Psoas muscle (tissue), 8 donors: Measurements from ENCODE around the gene ITCH. TPM values are rescaled to one million over a fixed set of nuclear protein-coding genes. Genes with fewer than 3 reads are reported as not detected.
A peak's percentile ranks its signal among the peaks of the same experiment; 100 is the strongest.
"Not testable (repeated sequence)": the region's sequence is repeated elsewhere in the genome, so short reads cannot be mapped to it uniquely, and the experiment has no call there.

Experiments
- ATAC-seq, 4 donors: fragments of 200-7000 bp; cut with Tn5 transposase; one replicate each; pipeline ENCODE4 v1.9.1; 2020; ENCODE audit warnings: moderate library complexity in 3 of 4, mild to moderate bottlenecking in 2 of 4
- DNase-seq, 2 donors: peaks; one replicate each; pipeline ENCODE4 v3.0.0-alpha.2; 2020
- H3K27ac ChIP-seq: fragments of 200-600 bp; one replicate; pipeline ENCODE4 v1.8.0; 2022
- H3K27me3 ChIP-seq, 3 donors: fragments of 200-600 bp in 1 of 3; one replicate each; pipeline versions ENCODE4 v1.6.1 to v1.8.0; 2013 to 2022; ENCODE audit warnings: low read length in 2 of 3, mild to moderate bottlenecking in 2 of 3, moderate library complexity in 1 of 3; ENCODE audit not compliant: insufficient read depth in 3 of 3
- H3K36me3 ChIP-seq, 2 donors: fragments of 200-600 bp in 1 of 2; one replicate each; pipeline versions ENCODE4 v1.6.1 to v1.8.0; 2013 to 2022; ENCODE audit warnings: low read depth in 1 of 2, mild to moderate bottlenecking in 1 of 2, moderate library complexity in 1 of 2; ENCODE audit not compliant: insufficient read depth in 1 of 2
- H3K4me1 ChIP-seq: fragments of 200-600 bp; one replicate; pipeline ENCODE4 v1.8.0; 2022
- H3K4me3 ChIP-seq: fragments of 200-600 bp; one replicate; pipeline ENCODE4 v1.8.0; 2022; ENCODE audit warnings: mild to moderate bottlenecking
- H3K9me3 ChIP-seq: fragments of 200-600 bp; one replicate; pipeline ENCODE4 v1.8.0; 2022
- WGBS, 3 donors: extraction: QIAGEN DNeasy Blood & Tissue Kit; methylation state at CpG; one replicate each; pipeline versions ENCODE4 v1.1.6 to v1.1.7; 2013; 5-methylcytosine and 5-hydroxymethylcytosine counted together
- intact Hi-C, 2 donors: fragments of 100-400 bp; cut with DNase I; formaldehyde crosslinking; loops; one replicate each; pipeline versions ENCODE4 v1.11.0 to v1.14.2; 2022
- polyA plus RNA-seq, 3 donors: library from polyadenylated mRNA; stranded (reverse); fragments of 200-250 nt; gene quantifications; one replicate each; pipeline ENCODE4 v1.2.3, GENCODE V29; 2013
- total RNA-seq, 4 donors: library from RNA; stranded (reverse); fragmentation: NEBNext Ultra II Directional in 2 of 4; extraction: Animal tissue kit (Norgen Biotek cat#: 25700) in 2 of 4; gene quantifications; one replicate each; pipeline versions ENCODE4 v1.2.1 to v1.2.4, GENCODE V29; 2021 to 2023
- TF ChIP-seq, protein P1 (sequence below): fragments of 200-600 bp; IDR thresholded peaks from one replicate; pipeline ENCODE4 v1.8.0; 2022; ENCODE audit warnings: antibody characterized with exemption
- donor health status: healthy with polysubstance abuse.
- donor health status: DM: no; HTN: no; CAD: no; lungs with moderate emphysema.
- donor health status: Bipolar disorder and iron deficiency.
- donor health status: healthy.
- donor health status: DM: yes; HTN: yes; CAD: no.
- donor health status: DM: no; HTN: no; CAD: no.
- donor health status: DM: no; HTN: no; CAD: no.
- donor health status: DM: yes; HTN: yes; CAD: no.

Gene ITCH
- total and polyA plus RNA-seq, 7 donors = 10.1 to 50.3 (median 36.9) TPM

DNA sequence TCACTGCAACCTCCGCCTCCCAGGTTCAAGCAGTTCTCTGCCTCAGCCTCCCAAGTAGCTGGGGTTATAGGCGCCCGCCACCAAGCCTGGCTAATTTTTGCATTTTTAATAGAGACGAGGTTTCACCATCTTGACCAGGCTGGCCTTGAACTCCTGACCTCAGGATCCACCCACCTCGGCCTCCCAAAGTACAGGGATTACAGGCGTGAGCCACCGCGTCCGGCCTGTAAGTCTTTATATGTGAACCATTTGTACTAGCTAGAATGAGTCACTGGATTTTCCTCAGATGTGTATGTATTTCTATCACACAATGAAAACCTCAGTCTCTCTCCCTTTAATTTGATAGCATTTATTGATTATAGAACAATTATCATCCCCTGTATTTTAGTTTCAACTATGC lies 34.0 kb downstream of the ITCH start:
- ATAC-seq = no peak
- no peak for DNase-seq
- TF ChIP-seq, protein P1, sequence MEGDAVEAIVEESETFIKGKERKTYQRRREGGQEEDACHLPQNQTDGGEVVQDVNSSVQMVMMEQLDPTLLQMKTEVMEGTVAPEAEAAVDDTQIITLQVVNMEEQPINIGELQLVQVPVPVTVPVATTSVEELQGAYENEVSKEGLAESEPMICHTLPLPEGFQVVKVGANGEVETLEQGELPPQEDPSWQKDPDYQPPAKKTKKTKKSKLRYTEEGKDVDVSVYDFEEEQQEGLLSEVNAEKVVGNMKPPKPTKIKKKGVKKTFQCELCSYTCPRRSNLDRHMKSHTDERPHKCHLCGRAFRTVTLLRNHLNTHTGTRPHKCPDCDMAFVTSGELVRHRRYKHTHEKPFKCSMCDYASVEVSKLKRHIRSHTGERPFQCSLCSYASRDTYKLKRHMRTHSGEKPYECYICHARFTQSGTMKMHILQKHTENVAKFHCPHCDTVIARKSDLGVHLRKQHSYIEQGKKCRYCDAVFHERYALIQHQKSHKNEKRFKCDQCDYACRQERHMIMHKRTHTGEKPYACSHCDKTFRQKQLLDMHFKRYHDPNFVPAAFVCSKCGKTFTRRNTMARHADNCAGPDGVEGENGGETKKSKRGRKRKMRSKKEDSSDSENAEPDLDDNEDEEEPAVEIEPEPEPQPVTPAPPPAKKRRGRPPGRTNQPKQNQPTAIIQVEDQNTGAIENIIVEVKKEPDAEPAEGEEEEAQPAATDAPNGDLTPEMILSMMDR = no peak
- peaks cover 2 to 55% of the 10 kb centered on the region in 2 donors for H3K36me3 ChIP-seq
- no peaks in the 10 kb centered on the region for H3K27me3 ChIP-seq
- intact Hi-C loops = no loop called here
- no peaks in the 10 kb centered on the region for H3K9me3 ChIP-seq
- no peak overlapping the region for H3K27ac ChIP-seq
- peaks cover 3% of the 10 kb centered on the region for H3K4me1 ChIP-seq
- 94 to 95% (median 94%) methylated on average over 9 of the region's 9 CpGs for WGBS, 3 donors
- no peak overlapping the region for H3K4me3 ChIP-seq

GRCh38 chr20:34400776-34401175 lies 37.7 kb downstream of the ITCH start:
- H3K4me1 ChIP-seq = peaks cover 15% of the 10 kb centered on the region

DNA sequence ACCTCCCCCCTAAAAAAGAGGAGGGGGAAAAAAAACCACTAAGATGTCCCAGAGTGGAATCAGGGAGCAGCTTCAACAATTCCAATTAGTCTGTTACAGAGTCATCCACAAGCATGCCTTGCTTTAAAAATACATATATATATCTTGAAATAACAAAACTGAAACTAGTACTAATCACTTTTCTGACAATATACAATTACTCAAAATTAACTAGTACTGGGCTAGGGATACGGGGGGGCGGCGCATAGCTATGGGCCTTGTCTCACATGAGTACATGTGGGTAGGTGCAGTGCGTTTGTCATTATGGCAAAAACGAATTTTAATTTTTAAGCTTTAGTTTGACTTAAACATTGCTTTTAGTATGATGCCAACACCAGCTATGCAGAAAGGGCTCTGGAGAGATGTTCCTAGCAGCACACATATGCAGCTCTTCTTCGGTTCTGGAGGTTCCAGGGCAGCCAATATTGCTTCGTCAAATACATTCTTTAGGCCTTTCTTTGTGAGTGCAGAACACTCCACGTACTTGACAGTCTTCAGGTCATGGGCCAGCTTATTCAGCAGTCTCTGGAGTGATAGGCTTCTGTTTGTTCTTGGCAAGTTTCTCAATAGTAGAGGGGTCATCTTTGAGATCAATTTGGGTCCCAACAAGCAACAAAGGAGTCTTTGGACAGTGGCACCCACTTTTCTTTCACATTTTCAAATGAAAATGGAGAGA lies 38.8 kb downstream of the ITCH start:
- WGBS, 3 donors = 82 to 89% (median 85%) methylated on average over 8 of the region's 8 CpGs
- TF ChIP-seq, protein P1 = no peak
- intact Hi-C loops = no loop called here
- peaks cover 15% of the 10 kb centered on the region for H3K4me1 ChIP-seq
- no peak overlapping the region for H3K27ac ChIP-seq
- H3K9me3 ChIP-seq = no peaks in the 10 kb centered on the region
- ATAC-seq (no peak), DNase-seq (no peak)
- H3K4me3 ChIP-seq = no peak overlapping the region
- H3K27me3 ChIP-seq = no peaks in the 10 kb centered on the region
- peaks cover 0 to 25% of the 10 kb centered on the region in 2 donors for H3K36me3 ChIP-seq

More at GRCh38 chr20:34400776-34401175, 37.7 kb downstream of the ITCH start:
- peak in 2 of 4 donors; percentile 22 to 68 for ATAC-seq
- DNase-seq, H3K27me3 ChIP-seq, H3K9me3 ChIP-seq, H3K4me3 ChIP-seq, intact Hi-C loops, H3K27ac ChIP-seq: not testable (repeated sequence)
- peaks cover 0 to 25% of the 10 kb centered on the region in 2 donors for H3K36me3 ChIP-seq
- 69 to 77% (median 75%) methylated on average over 6 of the region's 6 CpGs for WGBS, 3 donors

DNA sequence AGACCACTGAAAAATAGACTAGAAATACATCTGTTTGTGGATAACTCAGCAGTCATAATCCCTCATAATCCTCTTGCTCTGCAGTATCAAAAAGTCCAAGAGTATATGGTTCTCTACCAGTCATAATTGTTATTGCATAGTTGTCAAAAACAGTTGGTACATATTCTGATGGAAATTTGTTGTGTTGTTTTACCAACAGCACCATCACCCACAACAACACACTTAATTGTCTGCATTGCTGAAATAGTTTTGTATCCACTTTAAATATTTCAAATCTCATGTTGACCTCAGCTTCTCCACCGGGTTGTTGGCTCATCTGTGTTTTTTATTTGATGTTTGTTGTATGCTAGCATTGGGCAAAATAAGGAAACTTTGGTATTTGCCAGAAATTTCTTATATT lies 39.4 kb downstream of the ITCH start:
- intact Hi-C loops = no loop called here
- 27 to 42% (median 39%) methylated on average over 1 of the region's 1 CpG for WGBS, 3 donors
- TF ChIP-seq, protein P1 = no peak
- no peak for DNase-seq
- Histone ChIP-seq H3K27me3 (no peaks in the 10 kb centered on the region), H3K27ac (no peak overlapping the region), H3K9me3 (no peaks in the 10 kb centered on the region), H3K4me1 (peaks cover 15% of the 10 kb centered on the region), H3K4me3 (no peak overlapping the region), H3K36me3 (peaks cover 0 to 25% of the 10 kb centered on the region in 2 donors)
- no peak for ATAC-seq

DNA sequence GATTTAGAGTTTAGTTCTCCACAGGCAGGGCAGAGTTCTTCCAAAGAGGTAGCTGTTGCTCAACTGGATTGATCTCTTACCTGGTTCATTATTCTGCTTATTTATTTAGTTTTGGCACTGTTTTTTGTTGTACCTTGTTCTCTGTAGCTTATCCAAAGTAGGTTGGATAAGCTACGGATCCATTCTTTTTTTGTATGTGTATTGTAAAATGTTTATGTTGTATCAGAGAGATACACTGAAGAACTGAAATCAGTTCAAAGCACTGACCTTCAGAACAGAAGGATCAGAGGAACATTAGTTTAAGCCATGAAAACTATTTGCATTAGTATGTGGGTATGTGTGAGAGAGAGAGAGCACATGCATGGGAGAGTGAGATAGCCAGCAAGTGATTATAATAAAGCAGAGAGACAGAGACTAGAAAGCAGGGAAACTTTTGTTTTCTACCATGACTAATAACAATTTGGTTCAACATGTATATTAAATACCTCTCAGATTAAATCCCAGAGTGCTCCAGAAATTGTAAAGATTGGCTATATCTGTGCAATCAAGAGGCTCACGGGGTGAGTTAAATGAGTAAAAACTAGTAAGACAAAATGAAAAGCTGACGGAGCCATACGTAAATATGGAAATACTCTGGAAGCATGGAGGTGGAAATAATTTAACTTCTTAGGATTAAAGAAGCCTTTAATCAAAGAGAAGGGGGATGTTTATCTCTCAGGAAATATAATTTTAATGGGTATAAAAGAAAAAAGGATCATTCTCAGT lies 40.2 kb downstream of the ITCH start:
- no peaks in the 10 kb centered on the region for H3K27me3 ChIP-seq
- H3K9me3 ChIP-seq = no peaks in the 10 kb centered on the region
- TF ChIP-seq, protein P1 = no peak
- 86 to 90% (median 86%) methylated on average over 4 of the region's 4 CpGs for WGBS, 3 donors
- peaks cover 15% of the 10 kb centered on the region for H3K4me1 ChIP-seq
- no peak overlapping the region for H3K4me3 ChIP-seq
- peaks cover 0 to 20% of the 10 kb centered on the region in 2 donors for H3K36me3 ChIP-seq
- intact Hi-C loops = no loop called here
- no peak for ATAC-seq
- no peak for DNase-seq
- H3K27ac ChIP-seq = no peak overlapping the region
